HG03196 (cell line): ENCODE measurements around the gene SMAD6.

Experiments
- ATAC-seq: cut with Tn5 transposase; IDR thresholded peaks from one replicate; pipeline ENCODE4 v1.9.1; 2021; ENCODE audit not compliant: unreplicated experiment

The SMAD6 gene

DNA sequence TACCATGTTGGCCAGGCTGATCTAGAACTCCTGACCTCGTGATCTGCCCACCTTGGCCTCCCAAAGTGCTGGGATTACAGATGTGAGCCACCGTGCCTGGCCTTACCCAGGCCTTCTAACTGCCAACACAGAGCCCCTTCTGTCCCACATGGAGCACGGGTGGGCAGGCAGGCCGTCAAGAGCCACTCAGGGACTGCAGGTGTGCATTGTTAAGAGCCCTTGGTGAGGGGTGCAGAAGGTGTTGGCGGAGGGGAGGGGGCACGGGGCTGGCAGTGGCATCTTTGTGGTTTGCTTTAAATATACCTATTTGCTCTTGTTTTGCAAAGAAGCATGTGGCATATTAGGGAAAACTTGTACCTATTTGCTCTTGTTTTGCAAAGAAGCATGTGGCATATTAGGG is 37.3 kb downstream of the SMAD6 start:
- no peak for ATAC-seq

DNA sequence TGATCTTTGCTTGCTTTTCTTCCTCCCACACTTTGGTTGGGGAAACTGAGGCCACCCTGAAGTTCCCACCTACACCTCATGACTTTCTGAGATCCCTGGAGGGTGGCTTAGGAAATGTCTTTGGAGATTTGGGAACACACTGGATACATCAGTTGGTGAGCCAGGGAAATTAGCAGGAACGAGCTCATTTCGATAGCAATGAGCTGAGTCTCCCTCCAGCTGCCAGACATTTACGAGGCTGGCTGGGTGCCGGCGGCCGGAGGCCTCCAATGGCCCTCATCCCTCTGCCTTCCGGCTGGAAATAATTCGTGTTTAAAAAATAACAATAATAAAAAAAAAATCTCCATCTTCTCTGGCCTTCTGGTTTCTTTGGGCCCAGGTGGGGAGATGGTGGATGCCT is 38.8 kb downstream of the SMAD6 start:
- ATAC-seq = no peak

DNA sequence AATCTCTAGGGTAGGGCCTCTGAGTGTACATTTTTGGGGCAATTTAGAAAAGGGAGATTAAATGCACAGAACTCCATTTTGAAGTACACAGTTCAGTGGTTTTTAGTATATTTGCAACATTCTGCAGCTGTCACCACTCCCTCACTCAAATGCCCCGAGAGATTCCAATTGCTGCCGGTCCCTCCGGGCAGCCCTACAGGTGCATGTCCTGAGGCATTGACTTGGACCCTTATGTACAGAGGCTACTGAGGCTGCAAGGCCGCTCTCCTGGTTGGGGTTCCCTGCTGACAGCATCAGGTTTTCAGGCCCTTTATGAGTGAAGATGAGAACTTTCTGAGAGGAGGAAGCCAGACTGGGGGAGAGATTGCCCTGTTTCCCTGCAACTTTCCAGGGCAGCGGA is 39.6 kb downstream of the SMAD6 start:
- no peak for ATAC-seq

DNA sequence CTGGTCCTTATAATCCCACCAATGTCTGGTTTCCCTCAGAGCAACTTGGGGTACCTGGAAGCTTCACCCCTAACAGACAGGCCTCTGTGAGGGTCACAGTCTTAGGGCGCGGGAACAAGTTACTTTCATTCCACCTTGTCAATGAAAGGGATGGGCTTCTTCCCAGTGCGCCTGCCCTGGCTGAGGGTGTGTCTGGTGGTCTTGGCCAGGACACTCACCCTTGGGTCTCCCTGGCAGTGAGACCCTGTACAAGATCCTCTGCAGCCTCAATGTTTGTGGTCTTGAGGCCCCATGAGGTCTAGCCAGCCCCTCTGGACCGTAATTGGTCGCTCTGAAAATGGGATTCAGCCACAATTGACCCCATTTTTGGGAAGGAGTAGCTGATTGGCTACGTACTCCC is 40.2 kb downstream of the SMAD6 start:
- no peak for ATAC-seq

DNA sequence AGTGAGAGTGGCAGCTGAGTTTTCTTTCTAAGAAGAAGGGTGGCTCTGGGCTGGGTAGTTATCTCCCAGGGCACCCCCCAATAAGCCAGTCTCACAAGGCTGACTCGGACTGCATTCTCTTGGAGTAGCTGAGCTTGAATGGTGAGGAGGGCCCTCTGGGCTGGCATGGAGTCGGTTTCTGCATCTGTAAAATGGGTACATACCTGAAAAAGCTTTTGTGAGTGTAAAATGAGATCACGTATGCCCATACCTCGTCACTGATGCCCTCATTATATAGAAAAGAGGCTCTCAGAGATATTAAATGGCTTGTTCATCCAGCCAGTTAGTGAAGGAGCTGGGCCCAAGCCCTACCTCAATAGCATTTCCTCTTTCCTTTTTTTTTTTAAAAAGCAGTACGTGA is 41.2 kb downstream of the SMAD6 start:
- no peak for ATAC-seq

DNA sequence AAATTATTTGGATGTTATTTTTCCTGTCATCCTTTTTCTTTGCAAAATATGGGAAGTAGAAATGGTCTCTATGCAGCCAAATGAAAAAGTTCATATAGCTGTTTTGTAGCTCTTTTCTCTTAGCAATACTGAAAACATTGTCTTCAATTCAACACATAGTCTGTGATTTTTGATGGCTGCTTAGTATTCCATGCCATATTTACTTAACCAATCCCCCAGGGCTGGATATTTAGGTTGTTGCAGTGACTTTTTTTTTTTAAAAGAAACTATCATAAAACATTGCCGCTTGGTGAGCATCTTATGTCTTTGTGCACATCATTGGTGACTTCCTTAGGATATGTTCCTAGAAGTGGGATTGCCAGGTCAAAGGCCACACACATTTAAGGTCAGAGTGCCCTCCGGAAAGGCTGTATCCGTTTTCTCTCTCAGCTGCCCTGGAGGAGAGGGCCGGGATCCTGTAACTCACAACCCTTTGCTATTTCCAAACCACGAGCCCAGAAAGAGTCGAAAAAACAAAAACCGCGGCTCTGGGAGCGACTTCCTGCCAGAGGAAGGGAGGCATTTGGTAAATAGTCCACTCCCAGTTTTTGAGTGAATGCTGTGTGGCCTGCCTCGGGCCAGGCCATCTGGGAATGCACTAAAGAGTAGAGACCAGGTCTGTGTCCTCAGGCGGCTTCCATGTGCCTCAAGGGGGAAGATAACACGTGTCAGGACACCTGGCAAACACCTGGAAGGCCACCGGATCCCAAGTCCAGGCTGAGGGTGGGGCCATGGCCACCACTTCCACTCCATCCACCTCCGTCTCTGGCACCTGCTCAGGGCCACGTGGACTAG is 41.9 kb downstream of the SMAD6 start:
- no peak for ATAC-seq

DNA sequence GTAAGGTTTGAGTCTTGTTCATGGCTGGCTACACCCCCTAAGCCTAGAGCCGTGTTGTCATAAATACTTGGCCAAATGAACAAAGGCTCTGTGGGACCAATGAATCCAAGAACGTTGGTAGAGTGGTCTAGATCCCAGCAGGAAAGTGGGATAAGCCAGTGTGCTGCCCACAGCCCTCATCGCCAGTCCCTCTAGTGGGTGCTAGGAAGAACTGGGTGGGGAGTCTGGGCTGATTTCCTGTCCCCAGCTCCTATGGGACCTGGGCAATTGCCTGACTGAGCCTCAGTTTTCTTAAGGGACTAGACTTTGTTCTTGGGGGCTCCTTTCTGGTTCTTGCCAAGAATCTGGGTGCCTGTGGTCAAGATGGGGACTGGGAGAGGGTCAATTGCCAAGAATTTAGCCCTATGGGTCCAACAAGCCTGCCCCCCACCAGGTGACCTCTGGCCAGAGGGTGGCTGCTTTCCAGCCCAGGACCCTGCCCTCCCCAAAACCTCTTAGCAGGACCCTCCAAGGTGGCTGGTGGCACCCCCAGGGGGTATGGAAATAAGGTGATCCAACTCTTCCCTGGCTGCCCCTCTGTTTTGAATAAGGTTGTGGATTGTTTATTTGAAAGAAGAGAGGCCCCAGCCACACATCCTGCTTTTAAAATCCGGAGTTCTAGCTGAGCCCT is 42.7 kb downstream of the SMAD6 start:
- no peak for ATAC-seq

DNA sequence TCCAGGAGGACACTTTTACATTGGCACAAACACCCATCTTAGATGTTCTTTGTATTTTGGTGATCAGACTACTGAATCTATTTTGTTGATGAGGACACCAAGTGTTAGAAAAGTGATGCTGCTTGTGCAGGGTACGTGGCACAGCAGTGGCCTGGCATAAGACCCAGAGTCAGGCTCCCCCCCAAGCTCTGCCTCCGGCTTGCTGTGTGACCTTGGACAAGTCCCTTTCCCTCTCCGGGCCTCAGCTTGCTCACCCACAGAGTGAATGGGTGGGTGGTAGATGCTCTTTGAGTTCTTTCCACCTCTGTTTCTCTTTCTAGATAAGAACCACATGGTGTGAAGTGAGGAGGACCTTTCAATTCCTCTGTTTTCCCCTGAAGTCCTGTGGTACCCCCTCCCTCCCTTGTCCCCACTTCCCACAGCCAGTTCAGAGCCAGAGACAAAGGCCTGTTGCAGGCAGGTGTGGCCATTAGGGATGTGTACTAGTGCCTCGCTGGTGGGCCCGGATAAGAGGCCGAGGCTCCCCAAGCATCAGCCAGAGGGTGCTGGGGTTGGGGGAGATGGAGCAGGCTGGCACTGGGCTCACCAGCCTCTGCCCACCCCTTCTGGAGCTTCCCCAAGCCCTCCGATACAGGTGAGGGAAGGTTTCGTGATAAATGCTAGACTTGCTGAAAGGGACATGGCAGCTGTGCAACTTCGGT is 43.6 kb downstream of the SMAD6 start:
- ATAC-seq = no peak

DNA sequence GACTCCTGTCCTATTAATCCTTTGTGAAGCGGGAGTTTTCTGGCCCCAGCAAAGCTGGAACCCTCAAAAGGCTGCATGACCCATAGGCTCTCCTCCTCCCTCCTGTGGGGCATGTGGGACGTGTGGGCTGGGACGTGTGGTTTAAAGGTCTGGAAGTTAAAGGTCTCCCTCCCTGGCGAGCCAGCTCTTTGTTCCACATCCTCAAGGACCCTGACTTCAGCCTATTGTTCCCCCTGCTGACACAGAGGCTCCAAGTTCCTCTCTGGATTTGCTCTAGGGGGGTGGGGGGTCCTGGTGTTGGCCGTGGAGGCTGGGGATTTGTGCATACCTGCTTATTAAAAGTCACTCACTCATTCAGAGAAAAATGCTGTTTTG is 44.2 kb downstream of the SMAD6 start:
- no peak for ATAC-seq

DNA sequence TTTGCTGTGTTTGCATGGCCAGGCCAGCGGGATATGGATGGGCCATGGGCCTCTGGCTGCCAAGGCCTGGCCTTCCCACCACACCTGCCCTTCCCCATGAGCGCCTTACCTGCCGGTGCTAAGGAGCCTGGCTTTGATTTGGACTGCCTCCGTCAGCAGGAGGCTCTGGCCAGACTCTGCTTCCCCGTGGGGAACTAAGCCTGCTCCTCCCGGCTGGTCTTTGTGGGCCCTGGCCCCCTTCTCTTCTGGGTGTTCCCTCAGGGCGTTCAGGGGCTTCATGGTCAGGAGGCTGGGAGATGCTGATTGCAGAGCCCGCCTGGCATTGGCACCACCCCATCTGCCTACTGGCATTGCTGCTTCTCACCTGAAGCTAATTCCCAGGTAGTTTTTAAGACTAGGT is 45.2 kb downstream of the SMAD6 start:
- no peak for ATAC-seq

DNA sequence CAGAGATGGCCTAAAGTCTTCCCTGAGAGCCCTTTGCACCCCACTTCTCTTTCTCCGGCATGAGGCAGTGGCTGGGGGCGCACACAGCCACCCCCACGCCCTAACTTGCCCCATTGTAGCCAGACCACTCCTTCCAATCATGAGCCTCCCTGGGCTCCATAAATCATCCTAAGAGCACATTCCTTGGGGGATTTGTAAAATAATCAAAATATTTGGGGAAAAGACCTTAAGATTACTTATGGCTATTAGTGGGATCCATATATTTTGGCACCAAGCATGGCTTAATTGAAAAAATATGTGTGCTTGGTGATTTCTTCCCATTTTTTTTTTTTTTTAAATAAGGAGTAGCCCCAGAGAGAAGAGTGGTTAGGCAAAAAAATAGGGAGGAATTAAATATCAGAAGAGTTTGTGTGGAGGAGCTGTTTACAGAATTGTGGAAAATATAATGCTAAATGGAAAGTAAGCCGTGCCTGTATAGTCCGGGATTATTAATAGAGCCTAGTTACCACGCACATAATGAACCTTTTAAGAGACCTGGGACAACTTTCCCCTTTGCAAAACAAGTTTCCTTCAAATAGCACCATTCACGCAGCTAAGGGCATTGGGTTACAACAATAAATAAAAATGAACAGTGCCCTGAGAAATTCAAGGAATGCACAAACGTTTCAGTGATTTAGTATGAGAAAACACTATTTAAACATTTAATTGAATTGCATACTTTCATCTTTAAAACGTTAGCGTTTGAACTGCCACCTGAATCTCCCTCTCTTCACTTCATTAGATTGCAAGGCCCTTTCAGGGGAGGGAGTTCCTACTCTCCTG is 46.1 kb downstream of the SMAD6 start:
- ATAC-seq = no peak

DNA sequence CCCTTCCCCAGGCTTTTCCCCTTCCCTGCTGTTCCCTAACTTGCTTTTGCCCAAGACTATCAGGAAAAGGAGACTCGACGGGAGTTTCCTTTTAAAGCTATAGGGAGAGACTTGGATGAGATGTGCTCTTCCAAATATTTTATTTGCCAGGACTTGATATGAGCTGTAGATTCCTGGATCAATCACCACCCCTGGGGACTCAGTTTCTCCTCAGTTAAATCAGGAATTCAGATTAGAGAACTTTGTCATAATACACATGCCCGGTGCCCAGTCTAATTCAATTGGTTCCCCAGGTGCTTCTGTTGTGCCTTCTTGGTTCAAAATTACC is 46.6 kb downstream of the SMAD6 start:
- ATAC-seq = no peak

DNA sequence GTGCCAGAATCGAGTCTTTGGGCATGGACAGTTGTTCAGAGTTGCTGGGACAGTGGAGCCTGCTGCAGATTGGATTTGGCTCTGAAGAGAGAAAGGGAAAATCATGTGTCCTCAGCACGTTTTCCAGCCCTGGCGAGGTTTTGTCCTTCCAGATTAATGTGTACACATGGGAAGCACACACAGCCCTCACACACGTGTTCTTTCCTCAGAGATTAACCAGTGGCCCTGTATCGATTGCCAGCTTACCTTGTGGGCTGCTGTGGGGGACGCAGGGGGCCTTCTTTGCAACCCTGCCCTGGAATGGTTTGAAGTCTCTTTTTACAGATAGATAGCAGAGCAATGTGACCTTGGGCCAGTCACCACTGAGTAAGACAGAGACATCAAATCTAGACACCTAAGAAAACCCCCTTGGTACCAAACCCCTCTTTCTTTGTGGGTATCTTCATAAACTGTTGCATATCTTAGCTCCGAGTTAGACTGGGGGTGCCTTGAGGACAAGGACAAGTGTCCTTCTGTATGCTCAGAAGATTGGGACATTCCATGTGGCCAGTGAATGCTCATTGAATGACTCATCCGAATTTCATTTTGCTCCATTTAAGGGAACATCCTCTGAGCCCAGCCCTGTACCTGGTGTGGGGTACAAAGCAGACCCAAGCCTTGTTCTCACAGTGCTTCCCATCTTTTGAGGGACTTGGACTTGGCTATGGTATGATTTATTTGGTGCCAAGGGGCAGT is 48.0 kb downstream of the SMAD6 start:
- no peak for ATAC-seq

DNA sequence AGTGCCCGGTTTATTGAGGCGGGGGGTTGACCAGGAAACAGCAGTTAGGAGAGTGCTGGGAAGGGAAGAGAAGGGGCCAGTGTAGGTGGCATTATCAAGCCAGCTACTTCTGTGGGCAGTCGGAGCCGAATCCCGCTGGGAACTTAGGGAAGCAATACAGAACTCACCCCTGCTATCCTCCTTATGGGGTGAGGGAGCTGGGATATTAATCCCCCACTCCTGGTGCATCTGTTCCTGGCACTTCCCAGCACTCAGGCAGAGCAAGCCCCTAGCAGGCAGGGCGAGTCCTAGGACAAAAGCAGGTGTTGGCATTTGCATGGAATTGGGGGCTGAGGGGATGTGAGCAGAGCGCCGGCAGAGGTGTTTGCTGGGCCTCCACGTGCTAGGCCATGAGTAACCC is 48.6 kb downstream of the SMAD6 start:
- no peak for ATAC-seq

DNA sequence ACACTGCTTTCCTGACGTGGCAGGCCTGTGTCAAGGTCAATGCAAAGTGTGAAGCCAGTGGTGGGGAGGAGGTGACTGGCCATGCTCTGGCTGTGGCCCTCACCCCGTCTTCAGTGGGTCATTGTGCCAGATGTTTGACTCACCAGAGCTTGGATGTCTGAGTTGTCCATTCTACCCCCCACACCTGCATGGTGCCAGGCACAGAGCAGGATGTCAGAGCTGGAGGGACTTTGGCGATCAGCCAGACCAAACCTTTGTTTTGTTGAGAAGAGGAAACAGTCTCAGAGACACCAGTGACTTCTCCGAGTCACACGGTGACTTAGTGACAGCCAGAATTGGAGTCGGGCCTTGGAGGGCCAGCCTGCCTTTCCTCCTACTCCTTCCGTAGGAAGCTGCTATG is 49.5 kb downstream of the SMAD6 start:
- ATAC-seq = no peak

DNA sequence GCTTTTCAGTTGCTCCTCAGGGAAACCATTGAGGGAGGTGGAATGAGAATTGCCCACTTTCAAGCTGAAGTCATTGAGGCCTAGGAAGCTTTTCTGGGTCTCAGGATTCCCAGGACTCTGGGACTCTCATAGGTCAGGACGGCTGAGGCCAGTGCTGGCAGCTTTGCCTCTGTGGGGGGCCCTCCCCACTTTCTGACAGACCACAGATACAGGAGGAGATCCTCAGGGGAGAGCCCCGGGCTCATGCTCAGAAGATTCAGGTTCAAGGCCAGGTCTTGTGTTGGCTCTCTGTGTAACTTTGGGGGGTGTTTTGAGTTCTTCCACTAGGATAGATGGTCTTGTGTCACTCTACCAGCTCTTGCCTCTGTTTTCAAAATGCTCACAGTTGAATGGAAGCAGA is 50.0 kb downstream of the SMAD6 start:
- ATAC-seq = no peak

DNA sequence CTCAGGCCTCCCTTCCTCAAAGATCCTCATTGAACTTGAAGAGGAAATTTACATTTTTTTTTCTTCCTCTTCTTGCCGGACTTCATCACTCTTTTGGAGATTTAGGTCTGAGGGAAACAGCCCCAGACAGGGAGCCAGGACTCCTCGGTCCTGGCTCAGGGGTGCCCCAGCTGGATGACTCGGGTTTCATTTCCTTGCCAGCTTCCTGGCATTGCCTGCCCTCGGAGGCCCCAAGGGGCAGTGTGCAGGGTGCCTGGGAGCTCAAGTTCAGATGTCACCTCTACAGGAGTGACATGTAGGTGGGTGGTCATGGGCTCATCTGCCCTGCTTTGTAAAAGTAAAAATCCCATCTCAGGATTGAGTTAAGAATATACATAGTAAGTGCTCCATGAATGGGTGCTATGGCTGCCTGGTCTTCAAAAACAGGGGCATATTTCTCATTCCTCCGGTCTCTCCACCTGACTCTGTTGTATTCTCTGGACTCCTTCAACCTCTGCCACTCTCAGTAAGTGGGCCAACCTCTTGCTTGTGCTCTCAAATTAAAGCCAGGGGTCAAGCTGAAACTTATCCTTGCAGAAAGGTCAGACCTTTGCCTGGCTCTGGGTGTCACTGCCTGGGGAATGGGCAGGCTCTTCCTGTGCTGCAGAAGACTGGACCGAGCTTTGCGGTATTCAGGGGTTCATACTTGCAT is 51.8 kb downstream of the SMAD6 start:
- ATAC-seq = no peak

DNA sequence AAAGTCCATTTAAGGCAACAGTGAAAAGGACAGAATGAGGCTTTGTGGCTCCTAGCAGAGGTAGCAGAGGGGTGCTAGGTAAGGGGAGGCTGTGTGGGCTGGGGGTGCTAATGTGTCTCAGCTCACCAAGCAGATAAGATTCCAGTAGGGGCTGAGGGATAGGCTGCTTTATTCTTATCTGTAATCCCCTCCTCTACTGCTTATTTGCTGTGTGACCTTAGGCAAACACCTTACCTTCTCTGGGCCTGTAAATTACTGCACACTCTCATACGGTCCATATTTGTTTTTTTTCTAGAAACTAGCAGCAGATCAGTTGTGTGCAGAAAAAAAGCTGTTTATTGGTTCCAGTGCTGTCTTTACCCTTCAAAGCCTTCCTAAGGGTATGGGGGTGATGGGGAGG is 52.8 kb downstream of the SMAD6 start:
- ATAC-seq = no peak

DNA sequence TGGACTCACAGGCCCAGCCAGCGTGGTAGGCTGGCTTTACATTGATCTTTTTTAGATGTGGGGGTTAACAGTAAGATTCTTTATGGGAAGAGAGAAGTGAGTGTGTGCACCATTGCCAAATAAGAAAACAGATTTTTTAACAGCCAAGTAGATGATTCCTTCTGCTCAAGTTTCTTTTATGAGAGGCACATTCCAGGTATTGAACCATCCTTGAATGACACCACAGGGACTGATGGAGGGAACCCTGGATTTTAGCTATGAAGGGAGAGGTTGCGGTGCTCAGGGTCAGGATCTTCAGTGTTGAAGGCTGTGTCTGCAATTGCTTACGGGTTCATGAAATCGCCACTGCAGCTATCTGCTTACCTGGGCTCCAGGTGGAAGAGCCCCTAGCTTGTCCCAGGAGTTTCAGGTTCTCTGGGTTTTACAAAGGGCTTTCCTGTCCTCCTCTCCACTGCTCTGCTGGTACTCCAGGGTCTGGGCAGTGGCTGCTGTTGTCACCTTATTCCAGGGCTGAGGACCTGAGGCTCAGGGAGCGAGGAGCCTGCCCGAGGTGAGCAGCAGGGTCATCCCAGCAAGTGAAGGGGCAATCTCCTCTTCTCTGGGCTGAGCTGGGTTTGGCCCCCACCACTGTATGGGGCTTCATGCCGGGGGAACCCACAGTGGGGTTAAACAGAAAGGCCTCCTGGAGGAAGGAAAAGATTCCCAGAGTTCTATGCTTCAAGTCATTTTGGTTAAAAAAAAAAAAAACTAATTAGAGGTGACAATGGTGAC is 53.4 kb downstream of the SMAD6 start:
- no peak for ATAC-seq
